DMS53 treated with DMSO at 0.1 percent for 48 hours (cell line): Measurements from ENCODE around the gene WDFY2.
"Not testable (repeated sequence)": the region's sequence is repeated elsewhere in the genome, so short reads cannot be mapped to it uniquely, and the experiment has no call there.

ENCODE experiments used
- DNase-seq: peaks from one replicate; lab custom pipeline; 2025; ENCODE audit not compliant: unreplicated experiment; lab: John Stamatoyannopoulos, UW

WDFY2 gene

DNA sequence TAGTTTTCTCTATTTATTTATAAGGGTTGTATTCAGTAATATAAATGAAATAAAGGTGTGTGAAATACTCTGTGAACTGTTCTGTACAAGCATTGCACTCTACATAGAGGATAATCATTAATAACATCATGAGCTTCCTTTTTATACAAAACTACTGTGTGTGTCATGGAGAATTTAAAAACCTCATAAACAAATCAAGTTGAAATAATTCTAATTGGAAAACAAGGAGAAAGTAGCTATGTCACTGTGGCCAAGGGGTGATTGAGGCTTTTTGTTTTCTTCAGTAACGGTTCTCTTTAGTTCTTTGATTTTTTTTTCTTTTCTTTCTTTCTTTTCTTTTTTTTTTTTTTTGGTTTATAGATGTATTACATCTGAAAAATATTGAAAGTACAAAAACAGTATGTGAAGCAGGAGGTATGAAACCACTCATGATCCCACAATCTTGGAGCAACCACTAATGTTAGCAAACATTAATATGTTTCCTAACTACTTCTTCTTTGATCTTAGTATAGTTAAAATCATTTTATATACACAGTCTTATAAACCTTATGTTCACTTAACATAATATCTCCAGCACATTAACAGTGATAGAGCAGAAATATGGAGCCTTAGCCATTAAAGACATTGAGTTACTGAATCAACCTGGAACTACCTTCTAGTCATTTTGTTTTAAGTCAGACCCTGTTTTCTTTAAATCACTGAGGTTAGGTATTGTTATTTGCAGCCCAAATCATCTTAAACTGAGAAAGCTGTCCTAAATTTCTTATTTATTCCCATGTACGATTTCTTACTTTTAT, 45.4 kb downstream of the WDFY2 start:
- no peak for DNase-seq

DNA sequence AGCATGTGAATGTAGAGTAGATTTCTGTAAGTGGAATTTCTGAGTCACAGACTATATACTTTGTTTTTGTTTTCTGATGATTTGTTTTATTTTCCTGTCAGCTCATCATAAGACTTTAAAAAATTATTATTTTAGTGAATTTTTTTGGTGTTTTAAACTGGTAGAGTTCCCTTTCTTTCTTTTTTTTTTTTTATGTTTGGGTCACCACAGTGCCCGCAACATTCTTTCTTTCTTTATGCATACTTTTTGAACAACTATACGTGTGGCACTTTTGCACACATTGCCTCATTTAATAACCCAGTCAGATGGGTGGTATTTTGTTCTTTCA, 46.0 kb downstream of the WDFY2 start:
- no peak for DNase-seq

DNA sequence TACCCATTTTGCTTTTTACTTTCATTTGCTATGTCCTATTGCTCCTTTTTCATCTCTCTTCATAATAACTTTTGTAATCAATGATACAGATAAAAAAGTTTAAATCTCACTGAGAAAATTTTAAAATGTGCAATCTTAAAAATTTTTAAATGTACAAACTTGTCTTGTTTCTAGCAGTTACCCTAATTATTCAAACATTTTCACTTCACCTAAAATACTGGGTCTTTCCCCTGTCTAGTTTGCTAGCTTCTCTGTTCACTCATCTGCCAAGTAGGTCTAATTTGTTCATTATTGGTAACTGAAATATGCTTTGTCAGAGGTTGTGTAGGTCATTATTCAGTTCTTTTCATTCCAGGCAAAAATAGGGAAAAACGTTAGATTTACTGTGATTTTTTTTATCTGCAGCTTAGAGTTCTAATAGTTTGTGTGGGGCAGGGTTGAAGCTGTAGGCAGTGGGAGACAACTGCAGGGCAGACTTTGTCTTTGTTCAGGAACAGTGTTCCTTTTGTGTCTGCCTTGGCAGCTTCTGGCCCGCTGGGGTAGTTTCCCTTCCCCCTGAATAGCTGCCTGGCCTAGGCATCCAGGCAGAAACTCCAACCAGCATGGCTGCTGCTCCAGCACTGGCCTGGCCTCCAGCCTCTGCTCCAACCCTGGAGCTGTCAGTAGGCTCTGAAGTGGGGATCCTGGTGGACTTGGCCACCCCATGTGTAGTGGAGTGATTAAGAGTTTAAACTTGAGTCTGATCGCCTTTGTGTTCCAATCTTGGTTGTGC, 48.5 kb downstream of the WDFY2 start:
- no peak for DNase-seq

DNA sequence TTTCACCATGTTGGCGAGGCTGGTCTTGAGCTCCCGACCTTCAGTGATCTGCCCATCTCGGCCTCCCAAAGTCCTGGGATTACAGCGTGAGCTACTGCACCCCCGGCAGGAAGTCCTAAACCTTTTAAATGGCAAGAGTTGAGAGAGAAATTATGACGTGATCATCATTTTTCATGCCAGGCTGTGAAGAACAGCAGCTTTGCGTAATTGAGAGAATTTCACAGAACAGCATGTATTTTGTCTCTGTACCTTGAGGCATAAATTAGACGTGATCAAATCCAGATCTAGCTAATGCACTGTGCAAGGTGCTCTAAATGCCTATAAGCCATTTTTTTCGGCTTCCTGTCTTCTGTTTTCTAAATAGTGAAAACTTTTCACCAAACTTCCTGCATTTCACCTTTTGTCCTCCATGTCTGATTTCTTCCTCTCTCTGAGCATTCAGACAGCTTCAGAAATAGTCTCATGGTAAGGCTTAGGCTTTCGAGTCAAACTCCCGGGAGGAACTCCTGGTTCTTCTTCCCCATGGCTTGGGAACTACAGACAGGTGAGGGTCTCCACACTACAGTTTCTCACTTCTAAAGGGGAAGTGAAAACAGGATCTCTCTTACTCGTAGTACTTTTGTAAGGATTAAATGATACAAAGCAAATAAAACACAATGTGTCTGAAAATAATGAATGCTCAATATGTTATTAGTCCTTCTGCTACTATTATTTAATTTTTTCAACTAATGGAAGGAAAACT, 51.0 kb downstream of the WDFY2 start:
- no peak for DNase-seq

DNA sequence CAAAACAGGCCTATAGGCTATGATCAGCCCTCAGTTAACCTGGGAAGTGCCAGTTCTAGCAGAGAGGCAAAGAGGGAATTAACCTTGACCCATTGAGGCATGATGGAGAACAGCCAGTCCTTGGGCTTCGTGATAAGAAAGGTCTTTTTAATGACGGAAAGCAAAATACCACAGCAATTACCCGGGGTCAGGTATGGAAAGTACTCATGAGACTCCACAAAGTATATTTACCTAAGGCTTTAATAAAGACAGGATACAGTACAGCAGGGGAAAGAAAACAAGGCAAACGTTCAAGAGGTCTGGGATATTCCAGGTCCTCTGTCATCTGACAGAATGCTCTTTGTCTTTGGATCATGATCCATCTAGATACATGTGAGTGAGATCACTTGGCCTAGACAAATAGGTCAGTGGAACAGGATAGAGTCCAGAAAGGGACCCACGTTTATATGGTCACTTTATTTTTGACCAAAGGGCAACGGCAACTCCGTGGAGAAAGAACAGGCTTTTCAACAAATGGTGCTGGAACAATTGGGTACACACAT, 52.2 kb downstream of the WDFY2 start:
- peak; percentile 80 for DNase-seq

DNA sequence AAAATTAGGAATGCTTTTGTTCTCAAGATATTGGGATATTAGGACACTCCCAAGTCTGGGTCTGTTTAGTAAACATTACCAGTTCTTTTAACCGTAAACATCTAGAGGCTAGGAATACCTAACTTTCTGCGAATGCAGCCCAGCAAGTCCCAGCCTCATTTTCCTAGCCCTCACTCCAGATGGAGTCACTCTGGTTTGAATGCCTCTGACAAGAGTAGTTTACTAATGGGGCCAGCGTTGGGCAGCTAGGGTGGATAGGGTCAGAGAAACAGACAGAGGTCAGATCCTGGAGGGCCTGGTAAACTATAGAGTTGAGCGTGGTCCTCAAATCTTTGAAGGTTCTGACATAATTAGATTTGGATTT, 53.6 kb downstream of the WDFY2 start:
- DNase-seq = no peak

DNA sequence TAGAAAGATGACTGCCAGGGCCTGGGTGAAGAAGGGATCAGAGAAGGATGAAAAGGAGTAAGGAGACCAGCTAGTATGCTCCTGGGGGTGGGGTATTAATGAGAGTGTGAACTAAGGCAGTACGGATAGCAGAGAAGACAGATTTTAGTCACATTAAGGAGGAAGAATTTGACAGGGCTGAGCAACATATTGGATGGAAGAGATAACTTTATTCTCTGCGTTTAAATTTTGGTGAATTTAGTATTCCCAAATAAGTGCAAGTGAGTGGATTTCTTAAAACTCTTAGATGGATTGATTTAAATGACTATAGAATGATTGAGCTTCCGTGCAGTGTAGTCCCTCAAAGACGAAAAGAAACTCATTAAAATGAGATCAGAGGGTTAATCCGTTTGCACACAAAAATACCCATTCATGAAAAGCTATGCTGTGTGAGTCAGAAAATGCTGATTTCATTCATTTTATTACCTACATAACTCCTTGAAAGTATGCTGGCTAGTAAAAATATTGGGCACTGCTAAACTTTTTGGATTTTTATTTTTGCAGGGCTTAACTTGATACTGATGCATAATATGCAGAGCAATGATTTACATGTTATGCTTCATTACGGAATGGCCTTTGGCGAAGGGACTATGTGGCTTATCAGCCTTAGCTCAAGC, 54.1 kb downstream of the WDFY2 start:
- no peak for DNase-seq

DNA sequence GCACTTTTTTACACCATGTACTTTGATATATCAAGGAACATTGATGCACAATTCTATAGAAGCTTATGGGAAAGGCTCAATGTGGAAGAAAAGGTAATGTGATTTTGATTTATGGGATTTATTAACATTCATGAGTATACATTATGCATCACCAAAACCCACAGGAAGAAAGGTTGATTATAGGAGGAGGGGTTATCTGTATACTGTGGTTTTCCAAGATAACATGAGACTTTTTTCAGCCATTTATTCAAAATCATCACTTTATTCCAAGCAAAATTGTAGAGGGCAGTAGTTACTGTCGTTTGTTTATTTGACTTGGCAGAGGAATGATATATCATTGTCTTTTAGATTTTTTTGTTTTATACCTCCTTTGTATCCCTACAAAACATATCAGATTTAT, 54.9 kb downstream of the WDFY2 start:
- no peak for DNase-seq

DNA sequence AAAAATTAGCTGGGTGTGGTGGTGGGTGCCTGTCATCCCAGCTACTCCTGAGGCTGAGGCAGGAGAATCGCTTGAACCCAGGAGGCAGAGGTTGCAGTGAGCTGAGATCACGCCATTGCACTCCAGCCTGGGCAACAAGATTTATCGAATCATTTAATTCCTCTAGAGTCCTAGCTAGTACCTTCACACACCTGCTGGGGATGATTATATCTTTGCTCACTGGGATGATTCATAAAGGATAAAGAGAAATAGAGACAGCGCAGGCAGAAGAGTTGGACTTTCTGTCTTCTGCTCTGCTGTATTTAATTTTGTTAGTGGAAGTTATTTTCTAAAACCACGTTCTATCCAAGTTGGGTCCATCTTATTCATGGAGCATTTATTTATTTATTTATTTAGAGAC, 56.4 kb downstream of the WDFY2 start:
- DNase-seq = not testable (repeated sequence)

DNA sequence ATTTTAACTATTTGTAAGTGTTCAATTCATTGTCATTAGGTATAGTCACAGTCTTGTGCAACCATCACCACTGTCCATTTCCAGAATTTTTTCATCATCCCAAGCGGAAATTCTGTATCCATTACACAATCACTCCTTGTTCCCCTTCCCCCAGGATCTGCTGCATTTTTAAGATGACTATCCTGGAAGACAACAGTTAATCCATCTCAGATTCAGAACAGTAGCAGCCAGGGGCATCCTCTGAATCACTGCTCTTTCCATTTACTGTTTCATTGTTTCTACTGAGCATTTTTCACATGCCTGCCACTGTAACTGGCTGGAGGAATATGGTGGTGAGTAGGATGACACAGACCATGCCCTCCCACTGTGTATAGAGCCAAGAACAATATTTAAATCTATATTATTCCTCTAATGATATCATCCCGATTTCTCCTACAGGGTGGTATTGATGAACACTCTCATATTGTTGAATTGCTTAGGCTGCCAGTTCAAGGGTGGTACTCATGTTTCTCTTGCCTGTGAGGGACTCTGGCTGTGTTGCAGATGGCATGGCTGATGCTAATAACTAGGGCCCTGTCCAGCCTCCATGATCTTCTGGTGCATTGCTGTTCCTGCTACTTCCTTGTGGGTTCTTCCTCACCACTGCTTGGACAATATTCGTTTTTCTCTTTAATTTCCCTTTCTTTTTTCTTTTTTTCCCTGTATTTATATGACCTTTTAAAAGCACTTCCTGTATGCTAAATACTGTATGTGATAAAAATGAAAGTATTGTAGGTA, 59.0 kb downstream of the WDFY2 start:
- DNase-seq = no peak

DNA sequence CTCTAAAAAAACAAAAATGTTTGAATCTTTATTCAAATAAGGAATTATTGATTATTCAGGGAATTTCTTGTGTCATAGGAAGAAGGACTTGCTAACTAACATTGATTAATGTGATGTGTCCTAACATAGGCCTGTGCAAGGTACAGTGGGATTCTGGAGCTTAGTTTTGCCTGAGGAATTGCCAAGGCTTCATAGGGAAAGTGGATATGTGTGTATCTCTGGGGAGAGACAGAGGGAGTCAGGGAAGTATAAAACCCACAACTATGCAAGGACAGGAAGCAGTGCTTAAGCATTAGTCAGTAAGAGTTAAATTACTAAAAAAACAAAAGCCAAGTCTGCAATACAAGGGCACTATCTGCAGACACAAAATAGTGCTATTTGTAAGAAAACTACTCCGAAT, 59.6 kb downstream of the WDFY2 start:
- DNase-seq = peak; percentile 31

DNA sequence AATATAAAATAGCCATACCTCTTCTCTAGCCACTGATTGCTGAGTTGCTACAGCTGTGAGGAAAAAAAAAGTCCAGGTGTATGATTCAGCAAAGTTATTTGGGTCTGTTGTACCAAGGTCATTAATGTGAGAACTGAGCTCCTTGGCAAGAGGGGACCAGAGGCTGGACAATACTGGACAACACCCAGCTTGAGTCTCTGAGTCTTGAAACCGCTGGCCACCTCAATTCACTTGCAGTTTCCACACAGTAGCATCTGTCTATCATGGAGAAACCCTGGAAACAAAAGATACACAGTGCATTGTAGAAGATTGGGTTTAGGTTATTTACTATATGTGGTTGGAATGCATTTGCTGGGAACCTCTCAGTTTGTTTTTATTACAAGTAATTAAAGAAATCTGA, 60.4 kb downstream of the WDFY2 start:
- no peak for DNase-seq

DNA sequence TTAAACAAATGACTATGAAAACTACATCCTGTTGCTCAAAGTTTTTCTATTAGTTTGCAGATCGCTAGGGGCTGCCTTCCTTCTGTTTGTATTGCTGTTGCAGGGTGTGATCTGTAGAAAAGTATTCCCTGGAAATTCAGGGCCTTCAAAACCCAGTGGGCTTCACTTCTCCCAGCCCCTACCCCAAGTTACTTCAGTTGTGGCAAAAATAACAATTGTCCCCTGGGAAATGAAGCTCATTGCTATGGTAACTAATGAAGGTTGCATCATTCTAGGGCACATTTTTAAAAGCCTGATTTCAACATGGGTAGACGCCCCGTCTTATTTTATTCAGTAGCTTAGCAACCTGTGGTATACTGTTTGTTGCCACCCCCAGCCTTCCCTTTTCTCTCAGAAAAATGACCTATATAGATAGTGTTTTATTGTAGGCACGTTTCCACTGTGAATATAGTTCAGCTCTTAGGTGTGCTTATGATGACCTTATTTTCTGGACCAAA, 60.9 kb downstream of the WDFY2 start:
- DNase-seq = no peak

DNA sequence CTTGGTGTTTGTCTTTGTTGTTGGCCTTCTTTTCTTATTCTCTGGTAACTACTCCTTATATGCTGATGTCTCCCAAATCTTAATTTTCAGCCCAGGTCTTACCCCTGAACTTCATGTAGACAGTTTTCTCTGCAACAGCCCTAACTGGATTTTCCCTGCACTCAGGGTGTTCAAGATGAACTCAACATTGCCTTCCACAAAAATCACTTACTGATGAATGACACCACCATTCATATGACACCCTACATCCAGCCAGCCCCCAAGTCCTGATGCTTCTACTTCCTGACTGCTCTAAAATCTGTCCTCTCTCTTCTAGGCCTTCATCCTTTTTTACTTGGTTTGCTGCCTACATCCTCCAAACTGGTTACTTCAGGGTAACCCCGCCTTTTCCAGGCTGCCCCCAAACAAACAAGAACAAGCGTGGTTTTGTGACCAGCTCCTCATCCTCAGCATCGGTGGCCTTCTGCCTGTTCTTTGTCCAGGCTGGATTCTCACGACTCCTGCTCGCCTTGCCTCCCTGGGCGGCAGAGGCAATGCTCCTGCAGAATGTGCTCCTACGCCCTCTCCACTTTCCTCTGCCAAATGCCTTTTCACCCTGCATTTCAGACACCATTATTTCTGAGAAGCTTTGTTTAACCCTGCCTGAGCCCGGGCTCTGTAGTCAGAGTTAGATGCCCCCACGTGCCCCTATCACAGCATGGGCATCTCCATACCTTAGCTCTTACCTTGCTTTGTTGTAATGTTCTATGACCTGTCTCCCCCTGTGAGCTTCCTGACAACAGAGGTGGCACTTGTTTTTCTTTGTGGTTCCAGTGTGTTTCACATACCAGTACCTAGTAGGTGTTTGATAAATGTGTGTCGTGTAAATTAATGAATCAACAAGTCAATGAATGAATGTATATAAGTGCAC, 61.8 kb downstream of the WDFY2 start:
- DNase-seq = no peak

DNA sequence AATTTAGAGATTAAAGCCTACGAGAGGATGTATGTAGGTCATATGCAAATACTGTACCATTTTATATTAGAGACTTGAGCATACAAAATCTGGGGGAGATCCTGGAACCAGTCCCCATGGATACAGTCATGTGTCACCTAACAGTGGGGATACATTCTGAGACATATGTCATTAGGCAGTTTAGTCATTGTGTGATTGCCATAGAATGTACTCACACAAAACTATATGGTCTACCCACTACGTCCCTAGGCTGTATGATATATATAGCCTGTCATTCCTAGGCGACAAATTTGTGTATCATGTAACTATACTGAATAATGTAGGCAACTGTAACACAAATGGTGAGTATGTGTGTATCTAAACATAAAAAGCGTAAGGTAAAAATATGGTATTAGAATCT, 62.8 kb downstream of the WDFY2 start:
- DNase-seq = no peak

DNA sequence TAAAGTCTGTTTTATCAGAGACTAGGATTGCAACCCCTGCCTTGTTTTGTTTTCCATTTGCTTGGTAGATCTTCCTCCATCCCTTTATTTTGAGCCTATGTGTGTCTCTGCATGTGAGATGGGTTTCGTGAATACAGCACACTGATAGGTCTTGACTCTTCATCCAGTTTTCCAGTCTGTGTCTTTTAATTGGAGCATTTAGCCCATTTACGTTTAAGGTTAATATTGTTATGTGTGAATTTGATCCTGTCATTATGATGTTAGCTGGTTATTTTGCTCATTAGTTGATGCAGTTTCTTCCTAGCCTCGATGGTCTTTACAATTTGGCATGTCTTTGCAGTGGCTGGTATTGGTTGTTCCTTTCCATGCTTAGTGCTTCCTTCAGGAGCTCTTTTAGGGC, 67.9 kb downstream of the WDFY2 start:
- DNase-seq = not testable (repeated sequence)

DNA sequence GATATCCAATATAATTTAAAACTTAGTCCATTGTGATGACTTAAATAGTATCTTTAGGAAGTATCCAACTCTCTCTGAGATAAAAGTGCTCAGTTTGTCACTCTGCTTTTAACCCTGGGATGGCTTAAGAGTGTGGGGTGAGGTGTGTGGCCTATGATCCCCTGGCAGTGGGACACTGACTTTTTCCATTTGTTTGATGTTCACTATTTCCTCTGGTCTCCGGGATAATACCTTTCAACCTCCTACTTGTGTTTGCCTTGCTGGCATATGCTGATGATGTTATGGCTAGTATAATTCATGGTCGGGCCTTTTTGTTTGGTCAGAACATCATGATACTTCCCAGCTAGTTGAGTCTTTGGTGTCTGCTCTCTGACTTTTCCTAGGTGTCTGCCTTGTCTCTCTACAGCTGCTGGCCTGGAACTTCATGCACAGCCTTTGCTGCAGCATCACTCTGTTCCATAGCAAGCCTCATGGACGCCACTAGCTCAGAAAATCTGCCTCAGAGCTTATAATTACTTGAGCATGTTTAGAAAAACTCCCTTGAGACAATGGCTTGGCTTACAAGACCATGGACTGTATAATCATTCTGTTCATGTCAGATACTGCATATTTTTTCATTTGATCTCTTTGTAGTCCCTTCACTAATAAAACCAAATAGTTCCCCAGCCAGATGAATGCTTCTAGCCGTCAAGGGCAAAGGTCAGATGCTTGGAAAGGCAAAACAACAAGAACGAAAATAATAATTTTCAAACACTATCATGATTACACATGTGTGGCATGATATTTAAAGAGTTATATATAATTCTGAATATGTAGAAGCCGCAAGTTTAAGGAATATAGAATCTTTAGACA, 75.2 kb downstream of the WDFY2 start:
- DNase-seq = no peak

DNA sequence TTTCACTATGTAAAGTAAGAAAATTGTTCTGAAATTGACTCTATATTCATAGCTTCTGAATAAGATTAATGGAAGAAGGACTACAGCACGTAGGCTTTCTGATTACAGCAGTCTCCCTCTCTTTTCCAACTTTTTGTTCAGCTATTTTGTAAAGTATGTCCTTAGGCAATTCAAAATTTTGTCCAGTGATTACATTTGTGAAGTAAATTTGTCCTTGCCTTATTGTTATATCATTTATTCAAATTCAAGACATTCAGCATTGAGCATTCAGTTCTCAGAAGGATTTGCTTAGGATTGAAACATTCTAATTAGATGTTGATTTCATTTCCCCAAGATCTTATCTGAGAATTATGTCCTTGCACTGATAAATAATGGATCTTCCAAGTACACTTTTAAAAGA, 76.6 kb downstream of the WDFY2 start:
- no peak for DNase-seq
